BJ (cell line): ENCODE results near the gene ALMS1. TPM values are rescaled to one million over a fixed set of nuclear protein-coding genes. Genes with fewer than 3 reads are reported as not detected.
"Not testable (repeated sequence)": the region's sequence is repeated elsewhere in the genome, so short reads cannot be mapped to it uniquely, and the experiment has no call there.

ENCODE experiments used
- CTCF ChIA-PET: fragments of 350-600 bp; formaldehyde crosslinking; extraction: SDS; loops from one replicate; lab custom pipeline; 2021; ENCODE audit warnings: antibody characterized with exemption, inconsistent platforms; lab: Yijun Ruan, JAX
- POLR2A ChIA-PET: fragments of 300-600 bp; sonication (Branson Sonifier 250); formaldehyde crosslinking; extraction: SDS; loops from one replicate; lab custom pipeline; 2021; ENCODE audit warnings: antibody characterized with exemption; lab: Charles Lee
- DNase-seq: peaks from one replicate; pipeline ENCODE4 v3.0.0-alpha.2; 2011; ENCODE audit warnings: low read depth
- H3K27me3 ChIP-seq: 2 replicates; pipeline ENCODE4 v1.6.0; 2011; ENCODE audit warnings: low read length; ENCODE audit not compliant: control insufficient read depth, insufficient read depth
- H3K36me3 ChIP-seq: 2 replicates; pipeline ENCODE4 v1.5.1; 2011; ENCODE audit warnings: low read length; ENCODE audit not compliant: control insufficient read depth, insufficient read depth
- H3K4me3 ChIP-seq: 2 replicates; pipeline ENCODE4 v1.5.1; 2011; ENCODE audit warnings: low read depth, mild to moderate bottlenecking, control low read depth, low read length
- CTCF ChIP-seq: IDR thresholded peaks from 2 replicates; pipeline ENCODE4 v1.5.1; 2011; ENCODE audit warnings: low read depth, mild to moderate bottlenecking, control low read depth, inconsistent platforms, low read length, moderate library complexity; ENCODE audit not compliant: insufficient read depth
- polyA plus RNA-seq: library from polyadenylated mRNA; depleted of rRNA; stranded (reverse); fragments of >200 nt; gene quantifications from 2 replicates; pipeline ENCODE4 v1.2.3, GENCODE V29; 2011

Gene ALMS1
- polyA plus RNA-seq, 1 experiment, result 10.3 TPM

- Histone ChIP-seq H3K36me3 (no peaks in the 10 kb centered on the region; the same call in 1 of the 2 replicates), H3K4me3 (no peak overlapping the region), H3K27me3 (no peaks in the 10 kb centered on the region)
- no peak for TF ChIP-seq CTCF
- DNase-seq, result no peak
- ChIA-PET CTCF (no interaction called here), POLR2A (no interaction called here)
These were observed 143.1 kb downstream of the ALMS1 start for GRCh38 chr2:73528688-73529087.

- H3K27me3 ChIP-seq, H3K36me3 ChIP-seq, H3K4me3 ChIP-seq, DNase-seq, POLR2A ChIA-PET, CTCF ChIA-PET: not testable (repeated sequence)
These were observed 145.1 kb downstream of the ALMS1 start for GRCh38 chr2:73530773-73531172.

- ChIA-PET CTCF (no interaction called here), POLR2A (no interaction called here)
- Histone ChIP-seq H3K36me3 (no peaks in the 10 kb centered on the region; the same call in 1 of the 2 replicates), H3K4me3 (no peak overlapping the region), H3K27me3 (no peaks in the 10 kb centered on the region)
- no peak for TF ChIP-seq CTCF
- no peak for DNase-seq
These were observed 146.7 kb downstream of the ALMS1 start for GRCh38 chr2:73532381-73532780.

GRCh38 chr2:73536133-73536840 is 150.7 kb downstream of the ALMS1 start:
- ChIA-PET CTCF (no interaction called here), POLR2A (no interaction called here)
- no peak overlapping the region for H3K4me3 ChIP-seq
- H3K36me3 ChIP-seq, result no peaks in the 10 kb centered on the region; the same call in 1 of the 2 replicates
- no peak for TF ChIP-seq CTCF
- no peak for DNase-seq
- H3K27me3 ChIP-seq, result no peaks in the 10 kb centered on the region

GRCh38 chr2:73560875-73561274 is 175.2 kb downstream of the ALMS1 start:
- H3K36me3 ChIP-seq, DNase-seq, H3K4me3 ChIP-seq, H3K27me3 ChIP-seq, POLR2A ChIA-PET, CTCF ChIA-PET: not testable (repeated sequence)

- ChIA-PET POLR2A (no interaction called here), CTCF (no interaction called here)
These were observed 175.8 kb downstream of the ALMS1 start for GRCh38 chr2:73561422-73561821.

More at GRCh38 chr2:73561422-73561821, 175.8 kb downstream of the ALMS1 start:
- DNase-seq, result no peak
- H3K36me3 ChIP-seq, result no peaks in the 10 kb centered on the region
- no peak overlapping the region for H3K4me3 ChIP-seq
- no peaks in the 10 kb centered on the region for H3K27me3 ChIP-seq
- no peak for TF ChIP-seq CTCF
